Measurements from ENCODE around the gene ATMIN.
A peak's percentile ranks its signal among the peaks of the same experiment; 100 is the strongest.

ATMIN gene

GRCh38 chr16:81005610-81006161 is 30.0 kb upstream of the ATMIN start:
- DNase-seq (ENCODE audit: low read depth), result no peak

- peak; percentile 47 for DNase-seq (ENCODE audit: low read depth)
Observed at GRCh38 chr16:81006211-81006812, 29.3 kb upstream of the ATMIN start.

GRCh38 chr16:81006813-81007695 is 28.6 kb upstream of the ATMIN start, which contains the start of the genes CENPN and CMC2:
TSS of gene CENPN (plus strand) at chr16:81007214. CDS start at chr16:81011940, 4,726 bp downstream.
TSS of gene CMC2 (minus strand) at chr16:81006885. CDS start at chr16:80997394, 9,491 bp downstream.
- DNase-seq (ENCODE audit: low read depth), result peak; percentile 95

GRCh38 chr16:81008505-81008789 is 27.2 kb upstream of the ATMIN start:
- DNase-seq (ENCODE audit: low read depth), result no peak

- DNase-seq (ENCODE audit: low read depth), result no peak
Observed at GRCh38 chr16:81012974-81013373, 22.7 kb upstream of the ATMIN start.

GRCh38 chr16:81014672-81015071 is 21.0 kb upstream of the ATMIN start:
- DNase-seq (ENCODE audit: low read depth), result no peak

- no peak for DNase-seq (ENCODE audit: low read depth)
Observed at GRCh38 chr16:81018496-81018895, 17.1 kb upstream of the ATMIN start.

- DNase-seq (ENCODE audit: low read depth), result no peak
Observed at GRCh38 chr16:81026429-81026828, 9.2 kb upstream of the ATMIN start.

GRCh38 chr16:81029930-81030604 is 5.6 kb upstream of the ATMIN start:
- DNase-seq (ENCODE audit: low read depth), result no peak

- DNase-seq (ENCODE audit: low read depth), result peak; percentile 5
Observed at GRCh38 chr16:81035975-81036750, 521 bp downstream of the ATMIN start.

GRCh38 chr16:81036751-81037350 is 1.2 kb downstream of the ATMIN start:
- DNase-seq (ENCODE audit: low read depth), result no peak

GRCh38 chr16:81040131-81040530 is 4.5 kb downstream of the ATMIN start:
- no peak for DNase-seq (ENCODE audit: low read depth)

GRCh38 chr16:81040842-81041241 is 5.2 kb downstream of the ATMIN start:
- no peak for DNase-seq (ENCODE audit: low read depth)

- DNase-seq (ENCODE audit: low read depth), result no peak
Observed at GRCh38 chr16:81041696-81042095, 6.1 kb downstream of the ATMIN start.

- no peak for DNase-seq (ENCODE audit: low read depth)
Observed at GRCh38 chr16:81042821-81043220, 7.2 kb downstream of the ATMIN start.

- DNase-seq (ENCODE audit: low read depth), result no peak
Observed at GRCh38 chr16:81053761-81054160, 18.1 kb downstream of the ATMIN start.

- no peak for DNase-seq (ENCODE audit: low read depth)
Observed at GRCh38 chr16:81060576-81061306, 25.1 kb downstream of the ATMIN start.

GRCh38 chr16:81061307-81061640 is 25.6 kb downstream of the ATMIN start:
- no peak for DNase-seq (ENCODE audit: low read depth)

GRCh38 chr16:81061871-81062608 is 26.4 kb downstream of the ATMIN start:
- DNase-seq (ENCODE audit: low read depth), result no peak

- DNase-seq (ENCODE audit: low read depth), result no peak
Observed at GRCh38 chr16:81066681-81067080, 31.0 kb downstream of the ATMIN start.

Measured in stimulated activated CD8-positive, alpha-beta memory T cell treated with anti-CD3 and anti-CD28 coated beads, Interleukin-12 subunit alpha, Interleukin-12 subunit beta, amount 100 ng/mL, for 1 hour (primary cell).